ENCODE measurements around the gene RELT. TPM values are rescaled to one million over a fixed set of nuclear protein-coding genes. Genes with fewer than 3 reads are reported as not detected.

RELT gene
- total RNA-seq, 1 experiment from 2014 or later: 13.8 TPM

DNA sequence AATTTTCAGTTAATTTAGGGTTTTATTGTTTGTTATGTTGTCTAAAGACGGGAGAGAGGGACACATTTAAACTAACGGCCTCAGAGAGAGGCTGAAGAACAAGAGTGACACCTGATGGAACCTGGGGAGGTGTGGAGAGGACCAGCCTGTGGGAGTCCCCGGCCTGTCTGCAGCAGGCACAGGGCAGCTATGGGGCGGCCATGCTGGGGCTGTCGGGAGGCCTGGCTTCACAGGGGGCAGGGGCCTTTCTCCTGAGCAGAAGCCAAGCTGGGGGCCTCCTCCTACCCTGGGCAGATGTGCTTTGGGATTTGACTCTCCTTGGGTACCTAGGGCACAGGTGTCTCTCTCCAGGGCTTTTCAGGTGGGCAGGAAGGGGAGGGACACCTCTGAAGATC is 21.9 kb downstream of the RELT start:
- Histone ChIP-seq H3K4me2 (ENCODE audit: low read length) (no peak overlapping the region), H3K27ac (ENCODE audit: low read depth, low read length) (no peak overlapping the region), H3K27me3 (ENCODE audit: insufficient read depth, low read length) (no peaks in the 10 kb centered on the region), H2AFZ (ENCODE audit: low read depth, low read length, poor library complexity, severe bottlenecking) (no peak overlapping the region), H3K9me2 (ENCODE audit: insufficient read depth) (no peaks in the 10 kb centered on the region), H3K4me1 (ENCODE audit: control insufficient read depth in 1 of 2, insufficient read depth in 2 of 2, low read length in 2 of 2) (no peaks in the 10 kb centered on the region; a peak in 1 of 4 replicates), H3K79me2 (ENCODE audit: insufficient read depth, low read length) (no peaks in the 10 kb centered on the region), H4K20me1 (ENCODE audit: insufficient read depth) (no peaks in the 10 kb centered on the region), H3K9me3 (ENCODE audit: control insufficient read depth in 1 of 2, insufficient read depth in 1 of 2, low read depth in 1 of 2, low read length in 2 of 2) (no peaks in the 10 kb centered on the region), H3K36me3 (ENCODE audit: control insufficient read depth in 1 of 2, insufficient read depth in 2 of 2, low read length in 2 of 2) (peaks cover 2 to 12% of the 10 kb centered on the region in 2 experiments; a peak in 2 of 4 replicates), H3K9ac (ENCODE audit: low read length) (no peak overlapping the region), H3K4me3 (replicated peaks in 1 of 2; ENCODE audit: low read depth in 1 of 2, low read length in 2 of 2) (no peak overlapping the region)
- TF ChIP-seq ZNF274 (IDR thresholded peaks at IDR 0.05; ENCODE audit: low read depth, low read length) (no peak), POLR2AphosphoS5 (IDR thresholded peaks at IDR 0.05; ENCODE audit: low read depth, low read length) (0 out of 2 replicates have a peak, but pooled peaks have one; percentile 20)
- ChIA-PET CTCF (interaction anchor here (0.9 to 1.3 kb wide), 2 partner anchors 47 to 91 kb away, joined by 3 to 4 read pairs; no protein-coding TSS in a partner anchor), RAD21 (ENCODE audit: low non-redundant PET in 1 of 2, low total read pairs in 2 of 2, uncharacterized antibody in 2 of 2, unreplicated experiment in 2 of 2) (no interaction called here), POLR2A (no interaction called here)
- no TSS peak for BruUV-seq (replicated peaks)
- ATAC-seq (no peak), DNase-seq (ENCODE audit: low read depth, low spot score) (no peak)
- intact Hi-C loops (cut with micrococcal nuclease): no loop called here

- TF ChIP-seq EZH2phosphoT487 (IDR thresholded peaks at IDR 0.05; ENCODE audit: borderline replicate concordance) (no peak), SRF (IDR thresholded peaks at IDR 0.05; ENCODE audit: low read depth) (no peak), ZNF274 (IDR thresholded peaks at IDR 0.05; ENCODE audit: low read depth, low read length) (no peak)
- H2AFZ ChIP-seq (ENCODE audit: low read depth, low read length, poor library complexity, severe bottlenecking): no peak overlapping the region
- H3K4me1 ChIP-seq (ENCODE audit: control insufficient read depth in 1 of 2, insufficient read depth in 2 of 2, low read length in 2 of 2): no peaks in the 10 kb centered on the region
- H3K4me3 ChIP-seq (replicated peaks in 1 of 2; ENCODE audit: low read depth in 1 of 2, low read length in 2 of 2): no peak overlapping the region
- BruUV-seq (replicated peaks): no TSS peak
- no peak for DNase-seq (ENCODE audit: low read depth, low spot score)
- H3K36me3 ChIP-seq (ENCODE audit: control insufficient read depth in 1 of 2, insufficient read depth in 2 of 2, low read length in 2 of 2): peaks cover 2 to 12% of the 10 kb centered on the region in 2 experiments; a peak in 2 of 4 replicates
- ATAC-seq: no peak
- H3K27me3 ChIP-seq (ENCODE audit: insufficient read depth, low read length): no peaks in the 10 kb centered on the region
- no peak overlapping the region for H3K9ac ChIP-seq (ENCODE audit: low read length)
- H3K27ac ChIP-seq (ENCODE audit: low read depth, low read length): no peak overlapping the region
- intact Hi-C loops (cut with micrococcal nuclease): no loop called here
- no peaks in the 10 kb centered on the region for H3K9me2 ChIP-seq (ENCODE audit: insufficient read depth)
- H3K79me2 ChIP-seq (ENCODE audit: insufficient read depth, low read length): no peaks in the 10 kb centered on the region
- RAD21 ChIA-PET (ENCODE audit: low non-redundant PET in 1 of 2, low total read pairs in 2 of 2, uncharacterized antibody in 2 of 2, unreplicated experiment in 2 of 2): no interaction called here
- CTCF ChIA-PET: interaction anchor here (0.9 kb wide), 2 partner anchors 47 to 92 kb away, joined by 3 to 4 read pairs; no protein-coding TSS in a partner anchor
- H4K20me1 ChIP-seq (ENCODE audit: insufficient read depth): no peaks in the 10 kb centered on the region
- H3K4me2 ChIP-seq (ENCODE audit: low read length): no peak overlapping the region
- POLR2A ChIA-PET: no interaction called here
- no peaks in the 10 kb centered on the region for H3K9me3 ChIP-seq (ENCODE audit: control insufficient read depth in 1 of 2, insufficient read depth in 1 of 2, low read depth in 1 of 2, low read length in 2 of 2)
Measured at GRCh38 chr11:73398721-73399120, 22.5 kb downstream of the RELT start.
